SK-N-SH treated with all-trans-retinoic acid at 6 μM for 48 hours (cell line): ENCODE measurements around the gene CAVIN1.
A peak's percentile ranks its signal among the peaks of the same experiment; 100 is the strongest.
"Not testable (repeated sequence)": the region's sequence is repeated elsewhere in the genome, so short reads cannot be mapped to it uniquely, and the experiment has no call there.

Experiments used
- ATAC-seq: fragments of 200-7000 bp; cut with Tn5 transposase; 3 replicates; pipeline ENCODE4 v1.9.1; 2020; ENCODE audit warnings: mild to moderate bottlenecking, moderate library complexity
- ARNTL ChIP-seq: fragments of 450-650 bp; formaldehyde crosslinking; IDR thresholded peaks from 2 replicates; pipeline ENCODE4 v1.5.0; 2020; ENCODE audit warnings: low read depth, mild to moderate bottlenecking, moderate library complexity, borderline replicate concordance
- BACH2 ChIP-seq: fragments of 250-450 bp; sonication (Bioruptor Pico); IDR thresholded peaks from 2 replicates; pipeline ENCODE4 v1.9.0; 2021; ENCODE audit warnings: mild to moderate bottlenecking, borderline replicate concordance
- CREB5 ChIP-seq: fragments of 250-450 bp; sonication (Bioruptor Pico); IDR thresholded peaks from 2 replicates; pipeline ENCODE4 v1.5.1; 2020; ENCODE audit warnings: low read depth, mild to moderate bottlenecking, moderate library complexity
- CSDC2 ChIP-seq: fragments of 250-450 bp; sonication (Bioruptor Pico); IDR thresholded peaks from 2 replicates; pipeline ENCODE4 v1.5.0; 2020; ENCODE audit warnings: mild to moderate bottlenecking, moderate library complexity
- CSRNP3 ChIP-seq: fragments of 250-450 bp; sonication (Bioruptor Pico); IDR thresholded peaks from 2 replicates; pipeline ENCODE4 v1.5.1; 2021; ENCODE audit warnings: mild to moderate bottlenecking, moderate library complexity
- ESRRG ChIP-seq: fragments of 250-450 bp; sonication (Bioruptor Pico); IDR thresholded peaks from 2 replicates; pipeline ENCODE4 v1.6.1; 2021; ENCODE audit warnings: mild to moderate bottlenecking
- GLIS3 ChIP-seq: fragments of 250-450 bp; sonication (Bioruptor Pico); IDR thresholded peaks from 2 replicates; pipeline ENCODE4 v1.5.0; 2020; ENCODE audit warnings: mild to moderate bottlenecking, moderate library complexity
- ISL1 ChIP-seq: fragments of 250-450 bp; sonication (Bioruptor Pico); IDR thresholded peaks from 2 replicates; pipeline ENCODE4 v2.1.2; 2022; ENCODE audit warnings: mild to moderate bottlenecking, moderate library complexity
- OSR1 ChIP-seq: fragments of 250-450 bp; sonication (Bioruptor Pico); IDR thresholded peaks from 2 replicates; pipeline ENCODE4 v1.8.0; 2022; ENCODE audit warnings: moderate library complexity, mild to moderate bottlenecking, inconsistent platforms
- POU6F1 ChIP-seq: fragments of 250-450 bp; sonication (Bioruptor Pico); IDR thresholded peaks from 2 replicates; pipeline ENCODE4 v1.8.0; 2021; ENCODE audit warnings: low read depth, mild to moderate bottlenecking, moderate library complexity, borderline replicate concordance
- PPARA ChIP-seq: fragments of 250-450 bp; sonication (Bioruptor Pico); IDR thresholded peaks from 2 replicates; pipeline ENCODE4 v1.5.0; 2020; ENCODE audit warnings: mild to moderate bottlenecking, borderline replicate concordance
- RARB ChIP-seq: fragments of 250-450 bp; sonication (Bioruptor Pico); IDR thresholded peaks from 2 replicates; pipeline ENCODE4 v1.8.0; 2021; ENCODE audit warnings: mild to moderate bottlenecking, moderate library complexity
- SNAI2 ChIP-seq: fragments of 250-450 bp; sonication (Bioruptor Pico); IDR thresholded peaks from 2 replicates; pipeline ENCODE4 v1.5.0; 2020; ENCODE audit warnings: mild to moderate bottlenecking, moderate library complexity
- TCF4 ChIP-seq: fragments of 250-450 bp; sonication (Bioruptor Pico); IDR thresholded peaks from 2 replicates; pipeline ENCODE4 v1.8.0; 2021; ENCODE audit warnings: mild to moderate bottlenecking, moderate library complexity, borderline replicate concordance
- TOX ChIP-seq: fragments of 250-450 bp; sonication (Bioruptor Pico); IDR thresholded peaks from 2 replicates; pipeline ENCODE4 v1.8.0; 2021; ENCODE audit warnings: mild to moderate bottlenecking, moderate library complexity, borderline replicate concordance
- TSHZ2 ChIP-seq: fragments of 250-450 bp; sonication (Bioruptor Pico); IDR thresholded peaks from 2 replicates; pipeline ENCODE4 v1.5.0; 2020; ENCODE audit warnings: mild to moderate bottlenecking, moderate library complexity
- ZFP3 ChIP-seq: fragments of 250-450 bp; sonication (Bioruptor Pico); IDR thresholded peaks from 2 replicates; pipeline ENCODE4 v1.5.0; 2020; ENCODE audit warnings: mild to moderate bottlenecking, moderate library complexity
- ZFP30 ChIP-seq: fragments of 450-650 bp; formaldehyde crosslinking; IDR thresholded peaks from 2 replicates; pipeline ENCODE4 v1.5.0; 2022; ENCODE audit warnings: mild to moderate bottlenecking, moderate library complexity
- ZNF565 ChIP-seq: fragments of 450-650 bp; formaldehyde crosslinking; conservative IDR thresholded peaks from 2 replicates; pipeline ENCODE4 v1.5.0; 2020; ENCODE audit warnings: low read depth, mild to moderate bottlenecking, moderate library complexity
- ZNF70 ChIP-seq: fragments of 450-650 bp; formaldehyde crosslinking; IDR thresholded peaks from 2 replicates; pipeline ENCODE4 v1.5.0; 2020; ENCODE audit warnings: mild to moderate bottlenecking, moderate library complexity
- ZNF8 ChIP-seq: fragments of 450-650 bp; formaldehyde crosslinking; IDR thresholded peaks from 2 replicates; pipeline ENCODE4 v1.5.0; 2020; ENCODE audit warnings: mild to moderate bottlenecking, moderate library complexity

Gene CAVIN1

GRCh38 chr17:42363231-42363630 lies 59.8 kb downstream of the CAVIN1 start:
- TF ChIP-seq CSRNP3 (CRISPR knock-in tag) (no peak), ZFP30 (CRISPR knock-in tag) (no peak), OSR1 (CRISPR knock-in tag) (no peak), ZFP3 (CRISPR knock-in tag) (no peak), CREB5 (CRISPR knock-in tag) (no peak), ESRRG (CRISPR knock-in tag) (no peak), ZNF8 (CRISPR knock-in tag) (no peak), ARNTL (no peak), RARB (CRISPR knock-in tag) (no peak), GLIS3 (no peak), TOX (CRISPR knock-in tag) (no peak), BACH2 (no peak), CSDC2 (CRISPR knock-in tag) (no peak), SNAI2 (CRISPR knock-in tag) (no peak)
- TF ChIP-seq, all 23 proteins: peak for 0
- ATAC-seq, result no peak

GRCh38 chr17:42362245-42362961 lies 60.7 kb downstream of the CAVIN1 start:
- peak; percentile 22; the same call in 2 of the 3 replicates for ATAC-seq
- TF ChIP-seq ARNTL (no peak), CREB5 (CRISPR knock-in tag) (no peak), POU6F1 (CRISPR knock-in tag) (no peak), OSR1 (CRISPR knock-in tag) (no peak), ZNF70 (CRISPR knock-in tag) (no peak), ZFP30 (CRISPR knock-in tag) (no peak), RARB (CRISPR knock-in tag) (no peak), ISL1 (CRISPR knock-in tag) (no peak), ZNF8 (CRISPR knock-in tag) (no peak), TOX (CRISPR knock-in tag) (no peak), SNAI2 (CRISPR knock-in tag) (no peak)

- ATAC-seq, result peak; percentile 59
- TF ChIP-seq TCF4 (no peak), CSRNP3 (CRISPR knock-in tag) (no peak), ZNF70 (CRISPR knock-in tag) (no peak), ZNF8 (CRISPR knock-in tag) (no peak), TSHZ2 (no peak), PPARA (CRISPR knock-in tag) (no peak), ARNTL (no peak), ZNF565 (CRISPR knock-in tag) (no peak)
Observed at GRCh38 chr17:42361781-42362186, 61.3 kb downstream of the CAVIN1 start.

- not testable (repeated sequence) for ATAC-seq
Observed at GRCh38 chr17:42360388-42360787, 62.7 kb downstream of the CAVIN1 start.
